Skeletal muscle cell (primary cell): Measurements from ENCODE around the gene MTMR8.

Experiments used
- DNase-seq: peaks from one replicate; pipeline ENCODE4 v3.0.0-alpha.2; 2010; ENCODE audit warnings: low read depth
- H3K4me3 ChIP-seq: 2 replicates; pipeline ENCODE4 v1.5.1; 2011; ENCODE audit warnings: low read depth, mild to moderate bottlenecking, control low read depth, low read length, moderate library complexity

MTMR8 gene

GRCh38 chrX:64330284-64330683, 65.0 kb downstream of the MTMR8 start:
- DNase-seq = no peak
- no peak overlapping the region for H3K4me3 ChIP-seq

GRCh38 chrX:64321507-64321906, 73.7 kb downstream of the MTMR8 start:
- no peak overlapping the region for H3K4me3 ChIP-seq
- DNase-seq = no peak

GRCh38 chrX:64313624-64314023, 81.6 kb downstream of the MTMR8 start:
- DNase-seq = no peak
- H3K4me3 ChIP-seq = no peak overlapping the region

- DNase-seq = no peak
- no peak overlapping the region for H3K4me3 ChIP-seq
Observed at GRCh38 chrX:64306712-64307111, 88.5 kb downstream of the MTMR8 start.

- no peak for DNase-seq
- no peak overlapping the region for H3K4me3 ChIP-seq
Observed at GRCh38 chrX:64291123-64291522, 104.1 kb downstream of the MTMR8 start.

GRCh38 chrX:64265265-64265664, 130.0 kb downstream of the MTMR8 start:
- DNase-seq = no peak
- H3K4me3 ChIP-seq = no peak overlapping the region

- H3K4me3 ChIP-seq = no peak within 1 kb of the TSS
- DNase-seq = no peak
Observed at GRCh38 chrX:64230123-64230970, 164.9 kb downstream of the MTMR8 start, which contains the start of gene ASB12. Gene ASB12, minus strand, starts transcription at chrX:64230607. Its CDS starts 4,957 bp downstream, at chrX:64225650.

- DNase-seq = no peak
- no peak overlapping the region for H3K4me3 ChIP-seq
Observed at GRCh38 chrX:64229154-64229553, 166.1 kb downstream of the MTMR8 start.
